NCI-H2227 (cell line): ENCODE results near the gene LMO2.

ENCODE experiments used
- DNase-seq: peaks from one replicate; lab custom pipeline; 2025; ENCODE audit not compliant: unreplicated experiment; lab: John Stamatoyannopoulos, UW

LMO2 gene

DNA sequence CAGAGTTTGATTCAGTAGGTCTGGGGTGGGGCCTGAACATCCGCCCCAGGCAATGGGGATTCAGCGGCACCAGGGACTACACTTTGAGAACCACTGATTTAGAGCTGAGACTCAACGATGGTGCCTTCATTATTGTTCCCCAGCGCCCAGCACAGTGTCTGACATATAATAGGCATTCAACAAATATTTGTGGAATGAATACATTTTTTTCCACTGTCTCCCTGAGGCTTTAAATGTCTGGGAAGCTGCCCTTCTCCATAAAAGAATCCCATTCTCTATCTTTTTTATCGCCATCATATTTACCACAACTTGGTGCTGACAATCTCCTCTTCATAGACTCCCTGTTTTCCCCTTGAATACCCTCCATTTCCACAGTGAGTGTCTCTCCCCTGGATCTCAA is 23.6 kb upstream of the LMO2 start:
- no peak for DNase-seq

GRCh38 chr11:33913991-33914390 is 22.1 kb upstream of the LMO2 start:
- DNase-seq = no peak

DNA sequence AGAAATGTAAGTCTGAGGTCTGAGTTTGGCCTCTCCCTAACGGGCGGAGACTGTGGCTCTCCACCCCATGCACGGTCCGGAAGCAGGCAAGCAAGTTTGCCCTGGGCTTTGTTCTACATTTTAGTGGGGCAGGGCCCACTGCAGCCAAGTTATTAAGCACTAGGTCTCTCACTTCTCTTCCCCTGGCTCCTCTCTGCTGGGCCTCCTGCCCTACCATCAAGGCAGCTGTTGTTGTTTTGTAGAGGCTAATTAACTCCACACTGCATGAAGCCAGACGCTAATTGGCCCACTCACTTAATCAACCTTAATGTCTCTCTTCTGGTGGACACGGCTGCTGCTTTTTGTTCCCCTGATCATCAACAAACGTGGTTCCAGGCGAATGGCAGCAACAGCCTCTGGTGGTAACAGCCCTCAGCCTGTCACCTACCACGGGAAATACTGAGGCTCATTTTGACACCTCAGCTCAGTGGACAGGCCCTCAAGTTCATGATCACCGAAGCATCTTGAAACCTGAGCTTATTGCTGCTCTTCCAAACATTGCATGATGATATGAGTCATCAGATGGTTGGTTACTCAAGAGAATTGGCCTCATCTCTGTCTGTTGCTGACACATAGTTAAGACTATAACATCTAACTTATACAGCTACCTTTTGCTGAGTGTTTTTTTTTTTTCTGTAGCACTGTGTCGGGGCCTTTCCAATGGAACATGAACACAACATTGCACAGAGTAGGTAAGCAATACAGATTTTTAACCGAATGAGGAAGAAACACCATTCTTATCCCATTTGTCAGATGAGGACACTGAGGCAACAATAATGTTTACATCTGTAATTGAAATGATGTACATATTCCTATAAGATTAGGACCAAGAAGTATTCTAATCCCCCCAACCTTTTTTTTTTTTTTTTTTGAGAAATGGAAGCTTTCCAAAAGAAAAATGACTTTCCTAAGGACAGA is 20.8 kb upstream of the LMO2 start:
- DNase-seq = no peak

- DNase-seq = no peak
Measured at GRCh38 chr11:33910958-33911339, 19.1 kb upstream of the LMO2 start.

- DNase-seq = no peak
Measured at GRCh38 chr11:33910296-33910957, 18.6 kb upstream of the LMO2 start.

- no peak for DNase-seq
Measured at GRCh38 chr11:33909552-33909951, 17.7 kb upstream of the LMO2 start.

GRCh38 chr11:33909150-33909549 is 17.3 kb upstream of the LMO2 start:
- DNase-seq = no peak

DNA sequence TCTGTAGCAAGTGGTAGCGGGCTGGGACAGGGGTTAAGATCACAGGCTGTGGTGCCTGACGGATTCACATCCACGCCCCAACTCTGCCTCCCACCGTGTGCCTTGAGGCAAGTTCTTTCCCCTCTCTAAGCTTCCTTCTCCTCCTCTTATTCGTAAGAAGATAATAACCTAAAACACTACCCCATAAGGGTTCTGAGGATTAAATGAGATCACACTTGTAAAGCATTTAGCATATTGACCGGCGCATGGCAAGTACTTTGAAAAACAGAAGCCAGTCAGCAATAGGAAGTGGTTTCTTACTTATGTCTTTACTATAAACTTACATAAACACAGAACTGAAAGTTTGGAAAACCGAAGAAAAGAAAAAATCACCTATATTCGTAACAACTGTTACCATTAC is 15.5 kb upstream of the LMO2 start:
- no peak for DNase-seq

DNA sequence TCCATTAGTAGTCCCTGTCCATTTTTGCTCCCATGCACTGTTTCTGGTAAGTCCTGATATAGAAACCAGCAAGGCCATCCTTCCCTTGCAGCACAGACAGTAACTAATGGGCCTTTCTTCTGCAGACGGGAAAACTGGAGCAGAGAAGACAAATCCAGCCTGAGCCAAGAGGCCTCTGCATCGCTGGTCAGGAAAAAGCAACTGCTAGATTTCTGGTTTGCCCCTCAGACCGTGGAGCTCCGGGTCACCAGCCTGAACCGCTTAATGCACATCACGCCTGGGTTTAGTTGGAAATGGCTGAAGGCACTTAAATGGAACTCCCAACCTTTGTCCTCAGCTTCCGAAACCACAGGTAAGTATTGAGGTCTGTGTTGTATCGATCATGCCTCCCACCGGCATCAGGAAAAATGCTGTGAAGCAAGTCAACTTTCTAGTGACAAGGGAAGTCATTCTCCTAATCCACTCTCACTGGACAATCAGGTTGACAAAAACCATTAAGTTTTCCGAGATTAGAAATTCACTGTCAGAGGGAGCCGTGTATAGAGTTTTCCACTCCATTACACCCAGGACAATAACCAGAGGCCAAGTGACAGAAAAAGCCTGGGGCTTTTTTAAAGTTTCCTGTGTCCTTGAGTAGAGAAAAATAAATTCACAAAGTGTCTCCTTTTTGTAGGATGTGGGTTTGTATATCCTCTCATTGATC is 14.8 kb upstream of the LMO2 start:
- DNase-seq = no peak

GRCh38 chr11:33904102-33904501 is 12.2 kb upstream of the LMO2 start:
- no peak for DNase-seq

DNA sequence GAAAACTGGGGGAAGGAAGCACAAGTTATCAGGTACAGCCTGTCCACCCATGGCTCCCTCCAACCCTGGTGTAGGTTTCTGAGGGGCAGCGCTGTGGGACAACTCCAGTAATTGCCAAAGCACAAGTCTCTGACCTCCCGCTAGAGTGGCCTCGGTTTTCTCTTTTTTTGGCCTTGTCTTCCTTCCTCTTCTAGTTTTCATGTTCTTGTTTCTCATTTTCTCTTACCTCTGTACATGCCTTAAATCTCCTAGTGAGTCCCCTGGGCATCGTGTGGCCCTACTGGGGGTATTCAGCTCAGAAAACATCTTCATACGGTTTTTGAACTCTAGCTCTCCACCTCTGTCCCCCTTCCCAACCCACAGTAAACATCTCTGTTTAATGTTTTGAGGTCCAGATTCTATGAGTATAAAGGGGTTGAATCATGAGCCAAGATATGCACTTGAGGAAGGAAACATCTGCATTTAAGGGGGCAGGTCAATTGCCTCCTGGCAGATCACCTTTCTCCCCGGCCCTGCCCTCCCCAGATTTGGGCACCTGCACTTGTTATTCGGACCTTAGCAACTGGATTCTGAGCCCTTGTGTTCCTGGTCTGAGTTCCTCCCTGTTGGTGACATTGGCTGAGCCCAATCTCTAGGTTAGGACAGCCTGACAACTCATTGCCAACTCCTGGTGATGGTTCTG is 8.4 kb upstream of the LMO2 start:
- DNase-seq = no peak

DNA sequence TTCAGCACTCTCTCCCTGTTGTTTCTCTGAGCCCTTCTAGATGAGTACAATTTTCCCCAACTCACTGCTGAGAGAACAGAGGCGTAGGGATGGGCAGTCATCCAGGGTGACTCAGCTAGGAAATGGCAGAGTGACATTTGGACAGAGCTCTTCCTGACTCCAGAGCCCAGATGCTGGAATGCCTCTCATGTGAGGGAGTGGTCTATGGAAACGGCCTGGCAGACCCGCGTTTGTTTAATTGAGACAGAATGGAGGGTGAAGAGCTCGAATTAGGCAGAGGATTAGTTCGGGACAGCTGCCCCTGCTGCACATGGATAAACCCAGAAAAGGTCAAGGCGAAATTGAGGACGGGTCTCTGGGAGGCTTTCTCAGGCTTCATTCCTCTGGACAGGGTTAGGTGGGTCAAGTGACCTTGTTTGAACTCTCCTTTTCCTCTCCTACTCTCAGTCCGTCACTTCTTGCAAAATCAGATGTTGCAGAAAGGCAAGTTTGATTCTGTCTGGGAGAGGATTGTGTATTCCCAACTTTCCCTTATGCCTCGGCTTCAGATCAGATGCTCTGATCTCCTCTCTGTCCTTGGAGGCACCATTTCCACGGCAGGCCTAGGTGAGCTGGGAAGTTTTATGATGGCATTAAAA is 7.6 kb upstream of the LMO2 start:
- DNase-seq = no peak

DNA sequence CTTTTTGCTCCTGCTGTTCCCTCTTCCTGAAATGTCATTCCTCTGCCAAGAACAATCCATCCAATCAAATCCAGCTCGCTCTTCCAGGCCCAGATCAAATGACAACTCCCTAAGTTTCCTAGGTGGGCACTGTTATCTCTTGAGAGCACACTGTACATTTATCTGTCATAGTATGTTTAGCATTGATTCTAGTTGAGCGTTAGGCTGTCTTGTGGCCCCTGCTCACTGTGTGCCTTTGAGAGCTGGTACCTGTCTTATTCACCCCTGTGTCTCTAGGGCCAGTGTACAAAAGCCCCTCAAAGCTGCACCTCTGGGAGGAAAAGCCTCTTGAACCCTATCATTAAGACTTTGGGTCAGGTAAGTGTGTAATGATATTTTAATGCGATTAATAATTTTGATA is 7.1 kb upstream of the LMO2 start:
- no peak for DNase-seq

DNA sequence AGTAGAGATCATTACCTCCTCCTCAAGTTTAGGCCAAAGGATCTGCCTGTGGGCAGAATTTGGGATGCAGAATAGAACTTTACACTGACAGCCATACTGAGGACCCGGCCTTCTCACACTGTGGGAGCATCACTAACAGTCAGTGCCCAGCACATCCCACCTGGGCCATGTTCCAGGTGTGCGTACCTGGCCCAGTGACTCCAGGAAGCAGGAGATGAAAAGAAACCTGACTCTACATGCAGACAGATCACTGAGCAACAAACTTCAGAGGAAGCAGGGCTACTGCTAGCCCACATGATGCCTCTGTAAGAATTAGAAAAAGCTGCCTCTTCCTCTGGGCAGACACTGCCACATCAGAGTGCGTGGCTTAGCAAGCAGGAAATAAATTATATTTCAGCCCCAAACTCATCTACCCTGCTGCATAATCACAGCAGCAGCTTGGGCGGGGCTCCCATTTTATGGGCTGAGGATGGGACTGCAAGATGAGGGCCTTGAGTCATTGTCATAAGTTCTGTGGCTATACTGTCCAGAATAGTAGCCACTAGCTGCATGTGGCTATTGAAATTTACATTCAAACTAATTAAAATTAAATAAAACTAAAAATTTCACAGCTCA is 6.0 kb upstream of the LMO2 start:
- DNase-seq = no peak

DNA sequence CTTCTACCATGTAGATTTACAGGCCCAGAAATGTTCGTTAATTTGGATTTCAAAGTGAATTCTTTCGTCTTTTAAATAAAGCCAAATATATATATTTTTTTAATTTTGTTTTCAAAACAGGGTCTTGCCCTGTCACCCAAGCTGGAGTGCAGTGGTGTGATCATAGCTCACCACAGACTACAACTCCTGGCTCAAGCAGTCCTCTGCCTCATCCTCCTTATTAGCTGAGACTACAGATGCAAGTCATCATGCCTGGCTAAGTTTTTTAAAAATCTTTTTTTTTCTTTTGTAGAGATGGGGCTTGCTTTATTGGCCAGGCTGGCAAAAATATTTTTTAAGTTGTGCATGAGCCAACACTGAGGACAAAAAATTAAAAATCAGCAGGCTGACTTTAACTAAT is 5.0 kb upstream of the LMO2 start:
- DNase-seq = no peak

- DNase-seq = peak; percentile 44
Measured at GRCh38 chr11:33895752-33896137, 3.9 kb upstream of the LMO2 start.

DNA sequence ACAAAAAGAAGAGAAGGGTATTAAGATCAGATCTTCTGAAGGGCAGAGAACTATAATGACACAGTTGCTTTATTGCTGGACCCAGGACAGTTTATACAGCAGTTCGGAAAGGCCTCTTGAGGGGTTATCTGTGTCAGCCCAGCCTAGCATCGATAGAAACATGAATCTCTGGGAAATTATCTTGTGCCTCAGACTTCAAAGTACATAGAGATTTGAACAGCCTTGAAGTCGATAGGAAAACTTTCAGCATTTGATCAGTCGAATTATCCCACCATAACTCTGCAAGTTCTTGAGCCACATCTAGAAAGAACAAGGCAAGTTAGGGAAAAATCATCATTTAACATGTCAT is 2.5 kb upstream of the LMO2 start:
- no peak for DNase-seq

GRCh38 chr11:33893711-33894397 is 2.0 kb upstream of the LMO2 start:
- DNase-seq = no peak

DNA sequence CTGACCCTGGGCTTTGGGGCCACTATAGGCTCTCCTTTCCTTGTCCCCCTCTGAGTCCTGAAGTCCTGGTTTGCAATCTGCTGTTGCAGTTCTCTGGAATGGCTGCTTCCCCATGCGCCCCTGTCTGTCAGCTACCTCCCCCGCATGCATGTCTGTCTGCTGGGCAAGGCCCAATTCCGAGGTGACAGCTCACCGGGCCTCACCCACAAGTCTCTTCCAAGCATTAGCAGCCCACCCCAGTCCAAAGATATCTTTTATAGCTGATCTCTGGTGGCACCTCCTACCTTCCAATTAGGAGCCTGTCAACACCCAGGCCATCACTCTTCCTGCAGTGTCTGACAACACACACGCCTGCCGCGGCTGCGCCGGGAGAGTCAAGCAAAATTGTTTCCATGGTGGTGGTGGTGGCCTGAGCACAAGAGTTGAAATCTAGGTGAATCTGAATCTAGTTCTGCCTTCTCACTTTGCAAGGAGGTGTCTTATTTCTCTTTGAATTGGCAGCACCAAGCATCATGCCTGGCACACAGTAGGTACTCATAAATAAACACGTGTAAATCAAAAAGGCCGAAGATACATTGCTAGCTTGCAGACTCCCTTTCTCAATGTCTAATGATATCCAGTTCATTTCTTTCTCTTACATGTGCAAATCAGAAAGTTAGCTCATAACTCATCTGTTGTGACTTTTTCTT is 1.2 kb upstream of the LMO2 start:
- no peak for DNase-seq
